HL-60 (cell line): ENCODE data around the gene DCTN2.
A peak's percentile ranks its signal among the peaks of the same experiment; 100 is the strongest.

Source experiments
- DNase-seq, 2 experiments: peaks; one replicate each; pipeline ENCODE4 v3.0.0-alpha.2; 2010 to 2020; ENCODE audit warnings: low read depth in 1 of 2, low spot score in 1 of 2
- H3K27ac ChIP-seq: fragments of 250-450 bp; sonication (Bioruptor Pico); replicated peaks from 2 replicates; pipeline ENCODE4 v1.5.1; 2020; ENCODE audit warnings: mild to moderate bottlenecking, moderate library complexity
- H3K27me3 ChIP-seq: fragments of 250-450 bp; sonication (Bioruptor Pico); 2 replicates; pipeline ENCODE4 v1.5.1; 2021; ENCODE audit warnings: mild to moderate bottlenecking, moderate library complexity; ENCODE audit not compliant: insufficient read depth, poor library complexity, severe bottlenecking
- H3K4me3 ChIP-seq: replicated peaks from 2 replicates; pipeline ENCODE4 v1.5.1; 2011; ENCODE audit warnings: mild to moderate bottlenecking, control low read depth, low read length; ENCODE audit not compliant: insufficient read depth
- GABPA ChIP-seq: IDR thresholded peaks from 2 replicates; pipeline ENCODE4 v1.6.1; 2012; ENCODE audit warnings: low read depth
- POLR2AphosphoS5 ChIP-seq: IDR thresholded peaks from 2 replicates; pipeline ENCODE4 v1.6.1; 2012; ENCODE audit warnings: low read depth
- SPI1 ChIP-seq: IDR thresholded peaks from 2 replicates; pipeline ENCODE4 v1.6.1; 2012; ENCODE audit warnings: low read depth, mild to moderate bottlenecking, borderline replicate concordance
- long read RNA-seq: library from polyadenylated mRNA; unstranded; transcript quantifications from one replicate; pipeline ENCODE4 v2.0.0, GENCODE V29; 2020
- TF ChIP-seq, protein P1 (sequence below): IDR thresholded peaks from one replicate; pipeline ENCODE4 v1.5.1; 2011; ENCODE audit warnings: low read length, control low read depth, inconsistent platforms; ENCODE audit not compliant: insufficient read depth
- TF ChIP-seq, protein P2 (sequence below): IDR thresholded peaks from 2 replicates; pipeline ENCODE4 v1.6.1; 2012; ENCODE audit warnings: low read depth; ENCODE audit not compliant: insufficient replicate concordance

Gene DCTN2
- long read RNA-seq, transcript DCTN2-209 (14 exons, 2,061 nt): major isoform, 1,653 of 1,907 reads
- long read RNA-seq, partial matches to known transcripts: 15 of 1,907 reads
- long read RNA-seq, other reads (novel, unspliced or antisense): 237 of 1,907 reads

DNA sequence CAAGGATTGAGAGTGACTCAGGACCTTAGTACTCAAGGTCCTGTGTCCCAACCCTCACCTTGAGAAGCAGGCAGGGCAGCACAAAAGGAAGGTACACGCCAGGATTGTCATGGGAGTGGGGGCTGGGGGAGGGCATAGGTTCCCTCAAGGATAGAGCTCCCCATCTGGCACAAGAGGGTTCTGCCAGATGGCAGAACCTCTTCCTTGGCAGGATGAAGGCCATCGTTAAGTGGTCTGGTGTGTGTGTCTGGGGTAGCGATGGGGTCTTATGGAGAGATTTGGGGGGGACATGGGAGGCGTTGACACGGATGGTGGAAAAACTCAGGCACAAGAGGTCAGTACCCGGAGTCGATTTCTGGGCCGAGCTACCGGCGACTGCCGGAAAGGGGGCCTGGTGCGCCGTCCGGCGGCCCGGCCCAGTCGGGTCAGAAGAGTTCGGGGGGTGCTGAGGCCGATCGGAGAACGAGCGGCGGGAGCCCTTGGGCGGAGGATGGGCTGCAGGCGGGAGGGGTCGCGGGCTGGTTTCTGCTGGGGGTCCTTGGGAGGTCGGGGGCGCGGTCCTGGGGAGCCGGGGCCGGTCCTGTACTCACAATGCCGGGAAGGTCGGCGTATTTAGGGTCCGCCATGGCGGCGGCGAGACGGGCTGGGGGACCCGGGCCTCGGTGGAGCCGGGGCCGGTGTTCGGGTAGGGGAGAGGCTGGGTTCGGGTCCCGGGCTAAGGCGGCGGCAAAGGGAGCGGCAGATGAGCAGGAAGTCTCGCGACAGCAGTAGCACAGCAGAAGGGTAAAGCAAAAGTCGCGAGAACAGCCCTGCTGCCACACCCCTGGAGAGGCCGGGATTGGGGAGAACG is at the start of gene DCTN2:
DCTN2 (minus strand) TSS at position 755 of the 850 bp plus-strand sequence; CDS start at position 626, 129 bp downstream.
- TF ChIP-seq, protein P1, sequence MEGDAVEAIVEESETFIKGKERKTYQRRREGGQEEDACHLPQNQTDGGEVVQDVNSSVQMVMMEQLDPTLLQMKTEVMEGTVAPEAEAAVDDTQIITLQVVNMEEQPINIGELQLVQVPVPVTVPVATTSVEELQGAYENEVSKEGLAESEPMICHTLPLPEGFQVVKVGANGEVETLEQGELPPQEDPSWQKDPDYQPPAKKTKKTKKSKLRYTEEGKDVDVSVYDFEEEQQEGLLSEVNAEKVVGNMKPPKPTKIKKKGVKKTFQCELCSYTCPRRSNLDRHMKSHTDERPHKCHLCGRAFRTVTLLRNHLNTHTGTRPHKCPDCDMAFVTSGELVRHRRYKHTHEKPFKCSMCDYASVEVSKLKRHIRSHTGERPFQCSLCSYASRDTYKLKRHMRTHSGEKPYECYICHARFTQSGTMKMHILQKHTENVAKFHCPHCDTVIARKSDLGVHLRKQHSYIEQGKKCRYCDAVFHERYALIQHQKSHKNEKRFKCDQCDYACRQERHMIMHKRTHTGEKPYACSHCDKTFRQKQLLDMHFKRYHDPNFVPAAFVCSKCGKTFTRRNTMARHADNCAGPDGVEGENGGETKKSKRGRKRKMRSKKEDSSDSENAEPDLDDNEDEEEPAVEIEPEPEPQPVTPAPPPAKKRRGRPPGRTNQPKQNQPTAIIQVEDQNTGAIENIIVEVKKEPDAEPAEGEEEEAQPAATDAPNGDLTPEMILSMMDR: no peak
- TF ChIP-seq GABPA (no peak), POLR2AphosphoS5 (peak; percentile 42; the same call in 1 of the 2 replicates), SPI1 (no peak)
- TF ChIP-seq, protein P2, sequence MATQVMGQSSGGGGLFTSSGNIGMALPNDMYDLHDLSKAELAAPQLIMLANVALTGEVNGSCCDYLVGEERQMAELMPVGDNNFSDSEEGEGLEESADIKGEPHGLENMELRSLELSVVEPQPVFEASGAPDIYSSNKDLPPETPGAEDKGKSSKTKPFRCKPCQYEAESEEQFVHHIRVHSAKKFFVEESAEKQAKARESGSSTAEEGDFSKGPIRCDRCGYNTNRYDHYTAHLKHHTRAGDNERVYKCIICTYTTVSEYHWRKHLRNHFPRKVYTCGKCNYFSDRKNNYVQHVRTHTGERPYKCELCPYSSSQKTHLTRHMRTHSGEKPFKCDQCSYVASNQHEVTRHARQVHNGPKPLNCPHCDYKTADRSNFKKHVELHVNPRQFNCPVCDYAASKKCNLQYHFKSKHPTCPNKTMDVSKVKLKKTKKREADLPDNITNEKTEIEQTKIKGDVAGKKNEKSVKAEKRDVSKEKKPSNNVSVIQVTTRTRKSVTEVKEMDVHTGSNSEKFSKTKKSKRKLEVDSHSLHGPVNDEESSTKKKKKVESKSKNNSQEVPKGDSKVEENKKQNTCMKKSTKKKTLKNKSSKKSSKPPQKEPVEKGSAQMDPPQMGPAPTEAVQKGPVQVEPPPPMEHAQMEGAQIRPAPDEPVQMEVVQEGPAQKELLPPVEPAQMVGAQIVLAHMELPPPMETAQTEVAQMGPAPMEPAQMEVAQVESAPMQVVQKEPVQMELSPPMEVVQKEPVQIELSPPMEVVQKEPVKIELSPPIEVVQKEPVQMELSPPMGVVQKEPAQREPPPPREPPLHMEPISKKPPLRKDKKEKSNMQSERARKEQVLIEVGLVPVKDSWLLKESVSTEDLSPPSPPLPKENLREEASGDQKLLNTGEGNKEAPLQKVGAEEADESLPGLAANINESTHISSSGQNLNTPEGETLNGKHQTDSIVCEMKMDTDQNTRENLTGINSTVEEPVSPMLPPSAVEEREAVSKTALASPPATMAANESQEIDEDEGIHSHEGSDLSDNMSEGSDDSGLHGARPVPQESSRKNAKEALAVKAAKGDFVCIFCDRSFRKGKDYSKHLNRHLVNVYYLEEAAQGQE: no peak
- H3K27me3 ChIP-seq: peaks cover 11% of the 10 kb centered on the region
- H3K4me3 ChIP-seq: peak within 1 kb of the TSS; percentile 82
- peak; percentile 92 to 99 for DNase-seq
- peak within 1 kb of the TSS; percentile 79 for H3K27ac ChIP-seq

DNA sequence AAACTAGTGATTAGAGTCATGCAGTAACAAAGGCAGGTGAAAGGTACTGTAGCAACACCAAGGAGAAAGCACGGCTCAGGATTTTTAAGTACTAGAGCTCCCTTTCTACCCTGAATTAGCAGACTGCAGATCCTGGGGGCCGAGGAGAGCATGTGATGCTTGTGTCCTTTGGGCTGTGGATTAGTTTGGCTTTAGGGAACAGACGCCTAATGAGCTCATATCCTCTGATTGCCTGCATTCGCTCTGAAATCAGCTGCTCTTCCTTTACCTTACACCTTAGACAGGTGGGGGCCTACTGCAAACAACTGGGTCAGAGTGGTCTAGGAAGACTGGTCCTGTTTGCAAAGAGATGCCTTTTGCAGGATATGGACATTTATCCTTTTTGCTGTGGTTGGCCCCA is 46.2 kb upstream of the DCTN2 start:
- Histone ChIP-seq H3K27me3 (no peaks in the 10 kb centered on the region), H3K4me3 (no peak overlapping the region), H3K27ac (no peak overlapping the region)
- no peak for DNase-seq
- TF ChIP-seq, protein P2: no peak
- TF ChIP-seq POLR2AphosphoS5 (no peak), GABPA (no peak), SPI1 (no peak)
- TF ChIP-seq, protein P1: no peak

DNA sequence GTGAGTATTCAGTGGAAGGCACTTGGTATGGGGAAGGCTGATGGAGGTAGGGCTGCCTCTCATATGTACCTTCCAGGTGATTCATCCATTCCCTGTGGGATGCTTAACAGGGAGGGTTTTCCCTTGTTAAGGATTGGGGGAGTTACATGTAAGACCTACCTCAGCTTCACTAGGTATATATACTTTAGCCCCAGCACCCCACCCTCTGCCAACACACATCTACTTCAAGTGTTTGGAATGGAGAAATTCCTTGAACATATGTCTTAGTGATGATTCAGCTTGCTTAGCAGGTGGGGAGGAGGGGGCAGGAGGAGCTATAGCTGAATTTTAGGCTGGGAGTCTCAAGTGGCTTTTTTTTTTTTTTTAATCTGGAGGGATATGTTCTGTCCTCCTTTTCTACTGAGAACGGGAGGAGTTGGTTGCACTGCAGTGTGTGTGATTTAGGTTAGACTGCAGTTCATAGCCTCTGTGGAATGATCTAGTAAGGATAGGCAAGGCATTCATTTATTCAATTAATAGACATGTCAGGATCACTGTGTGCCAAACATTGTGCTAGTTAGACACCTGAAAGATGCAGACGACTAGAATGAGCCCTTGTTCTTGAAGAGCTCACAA is 45.7 kb upstream of the DCTN2 start:
- Histone ChIP-seq H3K27ac (no peak overlapping the region), H3K27me3 (no peaks in the 10 kb centered on the region), H3K4me3 (no peak overlapping the region)
- no peak for TF ChIP-seq POLR2AphosphoS5
- TF ChIP-seq, protein P1: no peak
- TF ChIP-seq GABPA: no peak
- no peak for TF ChIP-seq SPI1
- TF ChIP-seq, protein P2: no peak
- no peak for DNase-seq
